ENCODE results near the gene PTCD1.

DNA sequence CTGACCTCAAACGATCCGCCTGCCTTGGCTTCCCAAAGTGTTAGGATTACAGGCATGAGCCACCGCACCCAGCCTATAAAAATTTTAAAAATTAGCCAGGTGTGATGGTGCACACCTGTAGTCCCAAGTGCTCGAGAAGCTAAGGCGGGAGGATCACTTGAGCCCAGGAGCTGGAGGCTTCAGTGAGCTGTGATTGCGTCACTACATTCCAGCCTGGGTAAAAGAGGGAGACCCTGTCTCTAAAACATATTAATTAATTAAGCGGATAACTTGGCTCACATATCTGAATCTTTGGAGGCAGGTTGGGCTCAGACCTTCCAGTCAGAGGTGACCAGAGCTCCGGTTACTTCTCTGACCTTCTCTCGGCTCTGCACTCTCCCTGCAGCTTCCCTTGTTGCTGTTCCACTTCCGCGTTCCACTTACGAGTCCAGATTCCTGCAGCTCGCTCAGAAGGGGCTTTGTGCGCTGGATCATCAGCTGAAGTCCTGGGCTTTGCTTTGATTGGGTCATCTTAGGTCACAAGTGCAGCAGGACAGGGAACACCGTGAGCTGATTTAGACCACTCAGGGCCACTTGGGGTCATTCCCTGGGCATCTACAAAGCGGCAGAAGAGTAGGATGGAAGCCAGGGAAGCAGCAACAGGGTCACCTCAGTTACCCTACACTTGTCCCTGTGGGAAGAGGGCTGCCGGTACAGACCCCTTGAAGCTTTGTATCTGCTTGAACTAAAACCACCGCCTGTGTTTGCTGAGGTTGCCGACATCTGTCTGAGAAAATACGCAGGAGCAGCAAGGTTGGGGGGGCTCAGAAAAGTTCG, 66.1 kb downstream of the PTCD1 start:
- TF ChIP-seq, protein P1, sequence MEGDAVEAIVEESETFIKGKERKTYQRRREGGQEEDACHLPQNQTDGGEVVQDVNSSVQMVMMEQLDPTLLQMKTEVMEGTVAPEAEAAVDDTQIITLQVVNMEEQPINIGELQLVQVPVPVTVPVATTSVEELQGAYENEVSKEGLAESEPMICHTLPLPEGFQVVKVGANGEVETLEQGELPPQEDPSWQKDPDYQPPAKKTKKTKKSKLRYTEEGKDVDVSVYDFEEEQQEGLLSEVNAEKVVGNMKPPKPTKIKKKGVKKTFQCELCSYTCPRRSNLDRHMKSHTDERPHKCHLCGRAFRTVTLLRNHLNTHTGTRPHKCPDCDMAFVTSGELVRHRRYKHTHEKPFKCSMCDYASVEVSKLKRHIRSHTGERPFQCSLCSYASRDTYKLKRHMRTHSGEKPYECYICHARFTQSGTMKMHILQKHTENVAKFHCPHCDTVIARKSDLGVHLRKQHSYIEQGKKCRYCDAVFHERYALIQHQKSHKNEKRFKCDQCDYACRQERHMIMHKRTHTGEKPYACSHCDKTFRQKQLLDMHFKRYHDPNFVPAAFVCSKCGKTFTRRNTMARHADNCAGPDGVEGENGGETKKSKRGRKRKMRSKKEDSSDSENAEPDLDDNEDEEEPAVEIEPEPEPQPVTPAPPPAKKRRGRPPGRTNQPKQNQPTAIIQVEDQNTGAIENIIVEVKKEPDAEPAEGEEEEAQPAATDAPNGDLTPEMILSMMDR (conservative IDR thresholded peaks at IDR 0.05; ENCODE audit: low read depth, low read length) = no peak
- no peak for TF ChIP-seq EZH2 (IDR thresholded peaks at IDR 0.05; ENCODE audit: borderline replicate concordance, low read depth, low read length, poor library complexity, severe bottlenecking)

All from A673 (cell line).